Measurements from ENCODE around the gene PRKCA.

GRCh38 chr17:66819466-66819865 lies 517.1 kb downstream of the PRKCA start:
- TF ChIP-seq CTCF (IDR thresholded peaks at IDR 0.05) (no peak), POLR2A (IDR thresholded peaks at IDR 0.05) (no peak)
